ENCODE results near the gene IFNLR1. TPM values are rescaled to one million over a fixed set of nuclear protein-coding genes. Genes with fewer than 3 reads are reported as not detected.

IFNLR1 gene
- total and polyA plus RNA-seq, 2 of the 8 experiments (the other 6 are each of a cell fraction or from before 2014, with no cell fraction given): 6.8 to 10.1 TPM

DNA sequence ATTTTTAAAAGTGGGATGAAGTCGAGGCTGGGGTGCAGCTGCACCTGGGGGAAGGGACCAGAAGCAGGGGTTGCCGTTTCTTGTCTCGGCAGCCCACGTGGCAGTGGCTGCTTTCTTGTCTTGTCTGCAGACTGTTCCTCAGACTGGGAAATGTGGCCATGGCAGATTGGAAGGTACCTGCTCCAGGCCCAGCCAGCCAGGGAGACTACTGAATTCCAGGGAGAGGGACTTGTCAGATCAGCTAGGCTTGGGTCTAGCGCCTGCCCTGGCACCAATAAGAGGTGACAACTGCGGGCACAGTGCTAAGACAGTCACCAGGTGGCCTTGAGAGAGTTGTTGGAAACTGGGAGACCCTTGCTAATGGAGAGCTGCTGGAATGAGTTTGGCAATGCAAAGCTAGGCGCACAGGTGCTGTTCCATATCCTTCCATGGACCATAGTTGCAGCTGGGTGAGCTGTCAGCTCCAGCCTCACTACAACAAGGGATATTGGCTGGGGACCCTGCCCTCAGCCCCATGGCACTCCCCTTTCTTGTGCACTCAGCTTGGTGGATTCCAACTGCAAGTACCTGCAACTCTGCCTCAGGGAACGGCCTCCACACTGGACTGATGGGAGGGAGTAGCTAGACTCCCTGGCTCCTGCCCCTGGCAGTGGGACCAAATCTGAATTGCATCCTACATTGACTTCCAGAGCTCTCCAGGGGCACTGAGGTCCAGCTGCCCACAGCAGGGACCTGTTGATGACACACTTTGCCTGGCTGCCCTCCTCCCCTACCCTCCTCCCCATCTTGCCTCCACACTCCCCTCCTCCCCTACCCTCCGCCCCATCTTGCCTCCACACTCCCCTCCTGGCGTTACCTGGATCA, 34.2 kb downstream of the IFNLR1 start:
- Histone ChIP-seq H2BK12ac (ENCODE audit: low read depth, low read length) (peak overlapping the region; percentile 70), H2BK120ac (replicated peaks; ENCODE audit: low read depth, low read length) (peak overlapping the region; percentile 91), H2BK5ac (ENCODE audit: low read depth, low read length) (peak overlapping the region; percentile 13; the same call in 1 of the 2 replicates), H3K27me3 (replicated peaks in 1 of 4; ENCODE audit: control insufficient read depth in 3 of 4, extremely low read depth in 1 of 4, insufficient read depth in 3 of 4, low read length in 3 of 4) (no peaks in the 10 kb centered on the region), H3K27ac (ENCODE audit: low read depth, low read length) (no peak overlapping the region), H3K79me2 (ENCODE audit: control insufficient read depth in 1 of 2, insufficient read depth in 2 of 2, low read length in 2 of 2) (peaks cover 0 to 6% of the 10 kb centered on the region in 2 experiments; a peak in 1 of 4 replicates), H2BK20ac (ENCODE audit: low read length) (peak overlapping the region; percentile 48; the same call in 1 of the 2 replicates), H2AK5ac (ENCODE audit: low read depth, low read length) (0 out of 2 replicates have a peak overlapping the region, but pooled peaks have one; percentile 28), H4K20me1 (replicated peaks in 1 of 2; ENCODE audit: control insufficient read depth in 1 of 2, insufficient read depth in 2 of 2, low read length in 2 of 2) (peaks cover 0 to 2% of the 10 kb centered on the region in 2 experiments), H2AFZ (ENCODE audit: low read length) (no peak overlapping the region), H3K4ac (replicated peaks; ENCODE audit: insufficient read length, low read depth, low read length) (peak overlapping the region; percentile 17), H3K23ac (ENCODE audit: insufficient read length) (no peak overlapping the region), H4K91ac (replicated peaks; ENCODE audit: insufficient read length, low read length) (peak overlapping the region; percentile 79), H3K9ac (replicated peaks in 1 of 4; ENCODE audit: extremely low read depth in 1 of 4, low read depth in 3 of 4, low read length in 3 of 4) (no peak overlapping the region), H3K4me2 (ENCODE audit: insufficient read depth in 1 of 2, low read depth in 2 of 2, low read length in 2 of 2) (peak overlapping the region; percentile 34 to 35; a peak in 2 of 4 replicates), H4K5ac (ENCODE audit: insufficient read length, low read depth, low read length) (no peak overlapping the region), H3K56ac (replicated peaks; ENCODE audit: insufficient read length, low read depth, low read length) (peak overlapping the region; percentile 4), H3K79me1 (ENCODE audit: low read depth, low read length) (no peaks in the 10 kb centered on the region), H2BK15ac (ENCODE audit: low read length) (peak overlapping the region; percentile 21), H4K8ac (ENCODE audit: extremely low read depth, insufficient read depth, low read length) (peak overlapping the region; percentile 9; the same call in 1 of the 2 replicates), H3K9me3 (ENCODE audit: insufficient read depth in 2 of 2, low read depth in 1 of 2, low read length in 1 of 2) (no peaks in the 10 kb centered on the region), H3K23me2 (ENCODE audit: low read depth, low read length) (no peaks in the 10 kb centered on the region), H3K14ac (ENCODE audit: insufficient read length) (no peak overlapping the region), H3K4me1 (replicated peaks in 1 of 4; ENCODE audit: control insufficient read depth in 3 of 4, insufficient read depth in 4 of 4, low read length in 3 of 4) (peaks cover 3 to 25% (median 15%) of the 10 kb centered on the region in 4 experiments), H3K18ac (ENCODE audit: extremely low read depth, low read length) (0 out of 2 replicates have a peak overlapping the region, but pooled peaks have one; percentile 33), H3K36me3 (ENCODE audit: control insufficient read depth in 2 of 4, insufficient read depth in 4 of 4, low read length in 3 of 4) (peaks cover 4 to 13% (median 7%) of the 10 kb centered on the region in 4 experiments; a peak in 5 of 8 replicates), H3K4me3 (ENCODE audit: extremely low read depth in 1 of 4, insufficient read depth in 2 of 4, low read depth in 3 of 4, low read length in 4 of 4) (no peak overlapping the region)
- DNase-seq (ENCODE audit: low read depth in 1 of 2, low spot score in 2 of 2): no peak
- TF ChIP-seq SUZ12 (IDR thresholded peaks at IDR 0.05; ENCODE audit: low read length): no peak
- TF ChIP-seq SP4 (IDR thresholded peaks at IDR 0.05; ENCODE audit: low read length): no peak
- no peak for TF ChIP-seq RXRA (IDR thresholded peaks at IDR 0.05; ENCODE audit: insufficient read depth, low read depth, low read length)
- no peak for TF ChIP-seq ASH2L (IDR thresholded peaks at IDR 0.05; ENCODE audit: low read length)
- TF ChIP-seq CREB1 (IDR thresholded peaks at IDR 0.05): no peak
- no peak for TF ChIP-seq SRF (IDR thresholded peaks at IDR 0.05; ENCODE audit: low read depth, low read length)
- TF ChIP-seq SIX5 (IDR thresholded peaks at IDR 0.05; ENCODE audit: low read depth, low read length): no peak
- TF ChIP-seq SAP30 (IDR thresholded peaks at IDR 0.05; ENCODE audit: insufficient read depth, insufficient replicate concordance, low read length): no peak
- POLR2A ChIA-PET (ENCODE audit: partially characterized antibody): interaction anchor here (0.8 to 7.2 kb wide), 10 partner anchors 10 to 172 kb away, joined by 3 to 82 read pairs (median 4); partner anchors contain the start of genes IFNLR1 and IL22RA1
- FAIRE-seq: no peak
- 80% methylated on average over 10 of the region's 10 CpGs; no CpG with 5 or more reads in 1 of the 2 experiments for WGBS, 2 experiments (ENCODE audit: extremely low coverage in 1 of 2, insufficient coverage in 1 of 2, insufficient read length in 1 of 2, insufficient replicate concordance in 2 of 2, low coverage in 1 of 2, low lambda C conversion rate in 2 of 2, missing lambda C conversion rate in 1 of 2)
- CTCF ChIA-PET (ENCODE audit: partially characterized antibody): interaction anchor here (0.5 to 10.9 kb wide), 16 partner anchors 10 to 238 kb away, joined by 3 to 85 read pairs (median 6); partner anchors contain the start of gene IL22RA1

All from H1 (cell line).